AG10803 (cell line): ENCODE results near the gene SLX4IP.

Experiments
- DNase-seq: peaks from one replicate; pipeline ENCODE4 v3.0.0; 2010; ENCODE audit warnings: low read depth
- H3K4me3 ChIP-seq: 2 replicates; pipeline ENCODE4 v1.5.1; 2011; ENCODE audit warnings: mild to moderate bottlenecking, low read length, control low read depth
- TF ChIP-seq, protein P1 (sequence below): conservative IDR thresholded peaks from 2 replicates; pipeline ENCODE4 v1.5.1; 2011; ENCODE audit warnings: mild to moderate bottlenecking, low read length, control low read depth, inconsistent platforms

Gene SLX4IP

DNA sequence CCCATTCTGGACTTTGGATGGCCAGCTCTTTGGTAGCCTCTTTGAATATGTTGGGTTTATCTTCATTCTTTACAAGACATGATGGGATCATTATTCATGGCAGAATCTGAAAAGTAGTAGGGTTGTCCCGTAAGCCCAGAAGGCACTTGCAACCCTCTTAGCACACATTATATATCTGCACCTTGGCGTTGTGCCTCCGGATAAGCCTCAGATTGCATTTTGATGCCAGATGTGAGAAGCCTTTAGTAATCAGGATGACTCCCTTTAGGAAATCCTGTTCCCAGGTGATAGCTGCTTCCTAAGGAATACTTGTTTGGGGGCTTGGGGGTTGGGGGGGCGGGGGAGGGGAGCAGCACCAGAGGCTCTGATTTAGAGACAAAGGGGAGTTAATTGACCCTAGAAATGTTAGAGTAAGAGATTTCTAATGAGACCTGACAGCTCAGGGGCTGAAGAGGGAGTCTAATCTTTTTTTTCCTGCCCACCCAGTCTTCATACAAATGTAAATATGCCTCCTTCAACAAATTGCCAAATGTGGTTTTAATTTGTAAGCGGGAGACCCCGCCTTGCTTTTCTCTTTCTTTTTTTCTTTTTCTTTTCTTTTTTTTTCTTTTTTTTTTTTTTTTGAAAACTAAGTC, 183.6 kb downstream of the SLX4IP start:
- TF ChIP-seq, protein P1, sequence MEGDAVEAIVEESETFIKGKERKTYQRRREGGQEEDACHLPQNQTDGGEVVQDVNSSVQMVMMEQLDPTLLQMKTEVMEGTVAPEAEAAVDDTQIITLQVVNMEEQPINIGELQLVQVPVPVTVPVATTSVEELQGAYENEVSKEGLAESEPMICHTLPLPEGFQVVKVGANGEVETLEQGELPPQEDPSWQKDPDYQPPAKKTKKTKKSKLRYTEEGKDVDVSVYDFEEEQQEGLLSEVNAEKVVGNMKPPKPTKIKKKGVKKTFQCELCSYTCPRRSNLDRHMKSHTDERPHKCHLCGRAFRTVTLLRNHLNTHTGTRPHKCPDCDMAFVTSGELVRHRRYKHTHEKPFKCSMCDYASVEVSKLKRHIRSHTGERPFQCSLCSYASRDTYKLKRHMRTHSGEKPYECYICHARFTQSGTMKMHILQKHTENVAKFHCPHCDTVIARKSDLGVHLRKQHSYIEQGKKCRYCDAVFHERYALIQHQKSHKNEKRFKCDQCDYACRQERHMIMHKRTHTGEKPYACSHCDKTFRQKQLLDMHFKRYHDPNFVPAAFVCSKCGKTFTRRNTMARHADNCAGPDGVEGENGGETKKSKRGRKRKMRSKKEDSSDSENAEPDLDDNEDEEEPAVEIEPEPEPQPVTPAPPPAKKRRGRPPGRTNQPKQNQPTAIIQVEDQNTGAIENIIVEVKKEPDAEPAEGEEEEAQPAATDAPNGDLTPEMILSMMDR: no peak
- no peak overlapping the region for H3K4me3 ChIP-seq
- peak; percentile 58 for DNase-seq

DNA sequence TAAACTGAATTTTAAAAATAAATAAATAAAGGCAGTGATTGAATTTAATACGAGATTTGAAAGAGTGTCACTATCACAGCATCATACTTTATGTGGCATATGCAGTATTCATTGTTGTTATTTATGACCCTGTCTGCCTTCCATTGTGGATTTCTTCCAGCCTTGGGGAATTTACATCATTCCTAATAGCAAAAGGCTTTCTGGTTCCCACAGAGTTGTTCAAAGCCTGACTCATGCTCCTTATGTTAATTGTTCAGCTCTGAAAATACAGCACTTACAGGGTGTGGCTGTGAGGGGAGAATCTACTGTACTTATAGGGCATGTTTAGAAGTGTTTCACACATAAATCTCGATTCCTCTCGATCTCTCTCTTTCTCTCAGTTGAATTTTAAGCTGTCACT, 184.3 kb downstream of the SLX4IP start:
- no peak overlapping the region for H3K4me3 ChIP-seq
- DNase-seq: peak; percentile 97
- TF ChIP-seq, protein P1: no peak

DNA sequence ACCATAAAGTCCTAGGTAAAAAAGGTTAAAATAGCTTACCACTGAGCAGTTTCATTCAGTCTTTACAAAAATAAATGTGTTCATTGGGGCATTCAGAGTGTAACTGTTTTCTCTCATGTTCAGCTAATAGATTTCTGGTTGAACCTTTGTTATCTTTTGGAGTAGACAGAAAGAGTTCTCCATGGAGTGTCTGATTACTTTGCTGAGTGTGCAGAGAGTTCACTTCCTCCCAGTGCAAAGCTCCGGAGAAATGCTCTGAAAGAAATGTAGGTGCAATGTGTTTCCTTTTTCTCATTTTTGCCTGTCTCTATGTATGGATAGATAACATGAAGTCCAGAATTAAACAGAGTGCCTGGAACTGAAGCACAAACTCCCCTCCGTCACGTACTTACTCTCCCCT, 186.0 kb downstream of the SLX4IP start:
- TF ChIP-seq, protein P1: no peak
- no peak overlapping the region for H3K4me3 ChIP-seq
- no peak for DNase-seq

DNA sequence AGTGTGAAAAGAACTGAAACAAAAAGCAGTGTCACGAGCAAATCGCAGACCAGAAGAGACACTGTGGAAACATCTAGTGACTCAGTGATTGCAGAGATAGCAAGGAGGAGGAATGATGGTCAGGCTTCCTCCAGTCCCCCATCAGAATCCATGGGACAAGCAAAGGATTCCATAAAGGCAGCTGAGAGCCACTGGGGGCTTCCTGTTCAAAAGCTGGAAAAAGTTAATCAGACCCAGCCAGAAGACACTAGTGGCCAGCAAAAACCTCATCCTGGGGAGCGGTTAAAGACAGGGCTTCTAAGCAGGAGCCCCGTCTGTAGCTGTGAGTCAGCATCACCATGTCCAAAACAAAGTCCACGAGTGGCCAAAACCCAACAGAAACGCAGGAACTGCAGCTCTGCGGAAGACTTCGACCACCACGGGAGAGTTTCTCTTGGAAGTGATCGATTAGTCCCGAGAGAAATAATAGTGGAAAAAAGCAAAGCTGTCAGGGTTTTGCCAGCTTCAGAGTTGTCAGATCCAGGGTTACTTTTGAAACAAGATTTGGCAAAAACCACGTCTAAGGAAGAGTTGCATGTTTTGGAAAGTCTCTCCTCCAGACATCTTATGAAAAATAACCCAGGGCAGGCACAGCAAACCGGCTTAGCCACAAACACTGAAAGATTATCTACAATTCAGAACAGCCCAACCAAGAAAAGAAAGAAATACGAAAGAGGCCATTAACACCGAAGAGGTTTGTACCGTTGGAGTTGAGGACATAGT, 187.7 kb downstream of the SLX4IP start:
- peak; percentile 73 for DNase-seq
- H3K4me3 ChIP-seq: peak overlapping the region; percentile 47
- TF ChIP-seq, protein P1: no peak

DNA sequence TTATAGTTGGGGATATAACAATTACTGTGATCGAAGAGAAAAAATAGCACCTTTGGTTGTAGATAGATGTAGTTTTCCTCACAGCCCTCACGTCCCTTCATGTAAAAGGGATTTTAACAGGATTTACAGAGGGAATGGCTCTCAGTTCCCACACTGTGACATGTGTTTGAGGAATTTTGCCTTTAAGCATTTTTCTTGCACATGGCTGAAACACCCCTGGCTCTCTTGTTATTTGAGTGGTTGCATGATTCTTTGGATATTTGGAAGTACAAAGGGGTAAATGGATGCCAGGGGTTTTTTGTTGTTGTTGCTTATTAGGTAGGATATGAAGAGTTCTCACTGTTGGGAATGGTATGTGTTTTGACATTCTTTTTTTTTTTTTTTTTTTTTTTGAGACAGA, 190.5 kb downstream of the SLX4IP start:
- TF ChIP-seq, protein P1: no peak
- DNase-seq: peak; percentile 71
- H3K4me3 ChIP-seq: no peak overlapping the region

DNA sequence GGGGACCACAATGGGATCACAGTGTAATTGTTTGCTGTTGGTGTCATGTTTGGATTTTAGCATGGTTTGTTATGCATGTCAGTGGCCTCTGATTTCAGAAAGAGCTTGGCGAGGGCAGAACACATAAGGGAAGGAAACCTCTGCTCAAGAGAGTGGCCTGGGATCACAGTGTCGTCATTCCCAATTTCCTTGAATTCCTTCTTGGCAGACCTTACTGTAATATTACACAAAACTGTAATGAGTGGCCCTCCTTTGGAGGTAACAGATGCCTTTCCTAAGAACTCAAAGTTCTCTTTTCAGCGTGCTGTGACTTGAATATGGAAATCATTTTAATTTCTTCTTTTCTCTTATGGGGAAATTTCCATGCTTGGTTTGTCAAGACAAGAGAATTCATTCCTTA, 191.8 kb downstream of the SLX4IP start:
- TF ChIP-seq, protein P1: no peak
- DNase-seq: no peak
- H3K4me3 ChIP-seq: no peak overlapping the region
